ENCODE data around the gene ERC1. TPM values are rescaled to one million over a fixed set of nuclear protein-coding genes. Genes with fewer than 3 reads are reported as not detected.

The ERC1 gene
- total RNA-seq, 2 experiments from 2014 or later = 40.1 to 49.6 TPM

DNA sequence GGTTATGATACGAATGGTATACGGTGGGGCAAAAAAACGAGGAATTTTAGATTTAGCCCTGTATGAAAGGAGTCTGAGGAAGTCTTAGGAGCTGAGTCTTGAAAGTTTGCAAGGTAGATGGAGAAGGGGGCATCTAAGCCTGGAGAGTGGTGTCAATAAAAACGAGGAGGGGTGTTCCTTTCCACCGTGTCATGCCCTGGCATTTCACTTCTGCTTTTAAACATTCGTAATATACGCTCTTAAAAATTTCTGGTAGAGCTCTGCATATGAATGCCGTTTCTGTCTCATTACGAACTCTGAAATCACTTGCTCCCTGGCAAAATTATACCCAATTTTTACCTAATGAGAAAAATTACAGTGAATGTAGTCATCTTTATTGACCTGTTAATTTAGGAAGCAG is 170.2 kb downstream of the ERC1 start:
- Histone ChIP-seq H3K27me3 (ENCODE audit: control insufficient read depth in 1 of 2, insufficient read depth in 2 of 2, low read length in 2 of 2) (no peaks in the 10 kb centered on the region), H3K36me3 (ENCODE audit: insufficient read depth, low read length) (no peaks in the 10 kb centered on the region), H3K4me1 (ENCODE audit: insufficient read depth, low read length) (no peaks in the 10 kb centered on the region), H3K9me3 (ENCODE audit: control insufficient read depth in 1 of 2, insufficient read depth in 1 of 2, low read length in 2 of 2) (no peaks in the 10 kb centered on the region), H3K4me3 (ENCODE audit: low read length) (no peak overlapping the region), H3K27ac (ENCODE audit: low read depth in 1 of 2, low read length in 2 of 2) (no peak overlapping the region)
- no peaks in the 10 kb centered on the region for H3K27me3 Mint-ChIP-seq
- POLR2A ChIA-PET = no interaction called here
- no peaks in the 10 kb centered on the region for H3K9me3 Mint-ChIP-seq
- TF ChIP-seq, protein P1, sequence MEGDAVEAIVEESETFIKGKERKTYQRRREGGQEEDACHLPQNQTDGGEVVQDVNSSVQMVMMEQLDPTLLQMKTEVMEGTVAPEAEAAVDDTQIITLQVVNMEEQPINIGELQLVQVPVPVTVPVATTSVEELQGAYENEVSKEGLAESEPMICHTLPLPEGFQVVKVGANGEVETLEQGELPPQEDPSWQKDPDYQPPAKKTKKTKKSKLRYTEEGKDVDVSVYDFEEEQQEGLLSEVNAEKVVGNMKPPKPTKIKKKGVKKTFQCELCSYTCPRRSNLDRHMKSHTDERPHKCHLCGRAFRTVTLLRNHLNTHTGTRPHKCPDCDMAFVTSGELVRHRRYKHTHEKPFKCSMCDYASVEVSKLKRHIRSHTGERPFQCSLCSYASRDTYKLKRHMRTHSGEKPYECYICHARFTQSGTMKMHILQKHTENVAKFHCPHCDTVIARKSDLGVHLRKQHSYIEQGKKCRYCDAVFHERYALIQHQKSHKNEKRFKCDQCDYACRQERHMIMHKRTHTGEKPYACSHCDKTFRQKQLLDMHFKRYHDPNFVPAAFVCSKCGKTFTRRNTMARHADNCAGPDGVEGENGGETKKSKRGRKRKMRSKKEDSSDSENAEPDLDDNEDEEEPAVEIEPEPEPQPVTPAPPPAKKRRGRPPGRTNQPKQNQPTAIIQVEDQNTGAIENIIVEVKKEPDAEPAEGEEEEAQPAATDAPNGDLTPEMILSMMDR (IDR thresholded peaks at IDR 0.05) = no peak
- H3K4me1 Mint-ChIP-seq (ENCODE audit: low read depth) = peaks cover 4% of the 10 kb centered on the region
- H3K27ac Mint-ChIP-seq = no peak overlapping the region
- DNase-seq = no peak
- intact Hi-C loops (cut with DNase I, micrococcal nuclease) = no loop called here
- no peak overlapping the region for H3K4me3 Mint-ChIP-seq
- CTCF ChIA-PET = interaction anchor here (1.0 kb wide), 1 partner anchor 8 kb away, joined by 3 read pairs; no protein-coding TSS in a partner anchor
- H3K36me3 Mint-ChIP-seq (ENCODE audit: low read depth) = peaks cover 37% of the 10 kb centered on the region
- no peak for ATAC-seq (ENCODE audit: poor library complexity)

DNA sequence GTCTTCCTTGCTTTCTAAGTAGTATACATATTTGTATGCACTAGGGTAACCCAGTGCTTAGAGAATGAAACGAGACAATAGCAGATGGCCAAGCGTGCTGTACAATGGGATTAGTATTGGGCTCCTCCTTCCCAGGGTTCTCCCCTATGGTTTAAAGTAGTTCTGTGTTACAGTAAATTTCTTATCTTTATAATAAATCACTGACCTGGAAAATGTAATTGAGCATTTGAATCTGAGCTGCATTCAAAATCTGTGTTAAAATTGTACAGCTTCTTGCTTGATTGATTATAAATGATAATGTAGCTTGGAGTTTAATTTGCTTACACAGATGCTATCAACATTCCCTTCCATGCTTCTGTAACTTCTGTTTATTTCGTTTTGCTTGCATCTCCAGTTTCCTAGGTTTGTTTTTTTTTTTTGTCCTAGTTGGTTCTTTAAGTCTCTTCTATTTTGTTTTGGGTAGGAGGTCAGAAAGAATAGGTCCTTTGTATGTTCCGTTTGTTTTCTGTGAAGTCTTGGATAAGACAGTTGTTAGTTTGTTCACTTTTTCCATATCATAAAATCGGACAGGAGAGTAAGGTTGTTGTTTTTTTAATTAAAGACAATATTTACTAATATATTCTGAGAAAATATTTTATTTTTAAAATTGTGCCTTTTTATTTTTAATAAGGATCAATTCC is 171.2 kb downstream of the ERC1 start:
- Histone ChIP-seq H3K27me3 (ENCODE audit: control insufficient read depth in 1 of 2, insufficient read depth in 2 of 2, low read length in 2 of 2) (no peaks in the 10 kb centered on the region), H3K36me3 (ENCODE audit: insufficient read depth, low read length) (no peaks in the 10 kb centered on the region), H3K4me1 (ENCODE audit: insufficient read depth, low read length) (no peaks in the 10 kb centered on the region), H3K27ac (ENCODE audit: low read depth in 1 of 2, low read length in 2 of 2) (no peak overlapping the region), H3K4me3 (ENCODE audit: low read length) (no peak overlapping the region), H3K9me3 (ENCODE audit: control insufficient read depth in 1 of 2, insufficient read depth in 1 of 2, low read length in 2 of 2) (no peaks in the 10 kb centered on the region)
- CTCF ChIA-PET = interaction anchor here (0.9 kb wide), 1 partner anchor 18 kb away, joined by 3 read pairs; no protein-coding TSS in a partner anchor
- H3K9me3 Mint-ChIP-seq = no peaks in the 10 kb centered on the region
- no peak for ATAC-seq (ENCODE audit: poor library complexity)
- TF ChIP-seq, protein P1 (IDR thresholded peaks at IDR 0.05) = no peak
- DNase-seq = no peak
- H3K36me3 Mint-ChIP-seq (ENCODE audit: low read depth) = peaks cover 43% of the 10 kb centered on the region
- H3K4me3 Mint-ChIP-seq = no peak overlapping the region
- H3K27me3 Mint-ChIP-seq = no peaks in the 10 kb centered on the region
- peaks cover 8% of the 10 kb centered on the region for H3K4me1 Mint-ChIP-seq (ENCODE audit: low read depth)
- POLR2A ChIA-PET = no interaction called here
- H3K27ac Mint-ChIP-seq = no peak overlapping the region
- intact Hi-C loops (cut with DNase I, micrococcal nuclease) = no loop called here

DNA sequence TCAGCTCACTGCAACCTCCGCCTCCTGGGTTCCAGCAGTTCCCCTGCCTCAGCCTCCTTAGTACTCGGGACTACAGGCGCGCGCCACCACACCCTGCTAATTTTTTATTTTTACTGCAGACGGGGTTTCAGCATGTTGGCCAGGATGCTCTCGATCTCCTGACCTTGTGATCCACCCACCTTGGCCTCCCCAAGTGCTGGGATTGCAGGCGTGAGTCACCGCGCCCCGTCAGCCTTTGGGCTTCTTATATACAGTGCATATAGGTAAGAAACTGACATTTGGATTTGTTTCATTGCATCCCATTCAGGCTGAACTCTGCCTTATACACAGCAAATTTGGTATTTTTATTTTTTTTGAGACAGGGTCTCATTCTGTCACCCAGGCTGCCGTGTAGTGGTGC is 176.8 kb downstream of the ERC1 start:
- ATAC-seq (ENCODE audit: poor library complexity) (no peak), DNase-seq (no peak)
- POLR2A ChIA-PET = no interaction called here
- H3K36me3 Mint-ChIP-seq (ENCODE audit: low read depth) = peaks cover 30% of the 10 kb centered on the region
- H3K27me3 Mint-ChIP-seq = no peaks in the 10 kb centered on the region
- CTCF ChIA-PET = no interaction called here
- H3K27me3 ChIP-seq (ENCODE audit: control insufficient read depth in 1 of 2, insufficient read depth in 2 of 2, low read length in 2 of 2) = no peaks in the 10 kb centered on the region
- no peak overlapping the region for H3K27ac Mint-ChIP-seq
- H3K9me3 ChIP-seq (ENCODE audit: control insufficient read depth in 1 of 2, insufficient read depth in 1 of 2, low read length in 2 of 2) = no peaks in the 10 kb centered on the region
- TF ChIP-seq, protein P1 (IDR thresholded peaks at IDR 0.05) = no peak
- H3K4me1 Mint-ChIP-seq (ENCODE audit: low read depth) = peaks cover 3% of the 10 kb centered on the region
- no peaks in the 10 kb centered on the region for H3K4me1 ChIP-seq (ENCODE audit: insufficient read depth, low read length)
- peaks cover 5% of the 10 kb centered on the region for H3K36me3 ChIP-seq (ENCODE audit: insufficient read depth, low read length)
- H3K9me3 Mint-ChIP-seq = no peaks in the 10 kb centered on the region
- H3K27ac ChIP-seq (ENCODE audit: low read depth in 1 of 2, low read length in 2 of 2) = no peak overlapping the region
- no peak overlapping the region for H3K4me3 Mint-ChIP-seq
- H3K4me3 ChIP-seq (ENCODE audit: low read length) = no peak overlapping the region
- intact Hi-C loops (cut with DNase I, micrococcal nuclease) = no loop called here
